GM18519 (cell line): ENCODE results near the gene GRAPL.
"Not testable (repeated sequence)": the region's sequence is repeated elsewhere in the genome, so short reads cannot be mapped to it uniquely, and the experiment has no call there.

Experiments
- ATAC-seq: cut with Tn5 transposase; IDR thresholded peaks from one replicate; pipeline ENCODE4 v1.9.1; 2021; ENCODE audit warnings: mild to moderate bottlenecking, moderate library complexity; ENCODE audit not compliant: unreplicated experiment, low FRiP score

GRAPL gene

GRCh38 chr17:19127148-19127980, at the start of gene GRAPL:
Gene GRAPL, plus strand, starts transcription at chr17:19127589. Its CDS starts 31 bp downstream, at chr17:19127620.
- not testable (repeated sequence) for ATAC-seq

GRCh38 chr17:19088804-19089685, 38.3 kb upstream of the GRAPL start:
- ATAC-seq = not testable (repeated sequence)

GRCh38 chr17:19090058-19090772, 37.2 kb upstream of the GRAPL start:
- not testable (repeated sequence) for ATAC-seq

GRCh38 chr17:19092737-19093683, 34.4 kb upstream of the GRAPL start:
- ATAC-seq = not testable (repeated sequence)

GRCh38 chr17:19093684-19094438, 33.5 kb upstream of the GRAPL start:
- not testable (repeated sequence) for ATAC-seq

- ATAC-seq = not testable (repeated sequence)
These were observed 18.9 kb upstream of the GRAPL start for GRCh38 chr17:19108517-19108916.

GRCh38 chr17:19110189-19111097, 16.9 kb upstream of the GRAPL start:
- ATAC-seq = not testable (repeated sequence)

- ATAC-seq = peak; percentile 71
These were observed 16.2 kb upstream of the GRAPL start for GRCh38 chr17:19111111-19111711.

- not testable (repeated sequence) for ATAC-seq
These were observed 15.5 kb upstream of the GRAPL start for GRCh38 chr17:19111801-19112458.

GRCh38 chr17:19112459-19112826, 14.9 kb upstream of the GRAPL start:
- not testable (repeated sequence) for ATAC-seq

- ATAC-seq = not testable (repeated sequence)
These were observed 8.7 kb upstream of the GRAPL start for GRCh38 chr17:19118695-19119094.

GRCh38 chr17:19125289-19125688, 2.1 kb upstream of the GRAPL start:
- not testable (repeated sequence) for ATAC-seq

GRCh38 chr17:19129500-19129899, 2.1 kb downstream of the GRAPL start:
- not testable (repeated sequence) for ATAC-seq

- not testable (repeated sequence) for ATAC-seq
These were observed 3.7 kb downstream of the GRAPL start for GRCh38 chr17:19131108-19131507.

- not testable (repeated sequence) for ATAC-seq
These were observed 4.4 kb downstream of the GRAPL start for GRCh38 chr17:19131772-19132171.

- ATAC-seq = not testable (repeated sequence)
These were observed 6.4 kb downstream of the GRAPL start for GRCh38 chr17:19133793-19134192.

GRCh38 chr17:19135391-19135790, 8.0 kb downstream of the GRAPL start:
- not testable (repeated sequence) for ATAC-seq
